T-helper 1 cell treated with Interleukin-12 subunit alpha and Interleukin-12 subunit beta and Interleukin-4 antibody, amounts not matched to agents 30 ng/mL and 1 ng/mL, for 36 hours (primary cell): ENCODE measurements around the gene SLAIN2. TPM values are rescaled to one million over a fixed set of nuclear protein-coding genes. Genes with fewer than 3 reads are reported as not detected.

Experiments used
- intact Hi-C: fragments of 100-400 bp; cut with micrococcal nuclease; formaldehyde crosslinking; loops from one replicate; pipeline ENCODE4 v1.15.1; 2024
- total RNA-seq: library from RNA; stranded (reverse); gene quantifications from 2 replicates; pipeline ENCODE4 v1.2.3, GENCODE V29; 2022

The SLAIN2 gene
- total RNA-seq, 1 donor from 2014 or later: 74.0 TPM

DNA sequence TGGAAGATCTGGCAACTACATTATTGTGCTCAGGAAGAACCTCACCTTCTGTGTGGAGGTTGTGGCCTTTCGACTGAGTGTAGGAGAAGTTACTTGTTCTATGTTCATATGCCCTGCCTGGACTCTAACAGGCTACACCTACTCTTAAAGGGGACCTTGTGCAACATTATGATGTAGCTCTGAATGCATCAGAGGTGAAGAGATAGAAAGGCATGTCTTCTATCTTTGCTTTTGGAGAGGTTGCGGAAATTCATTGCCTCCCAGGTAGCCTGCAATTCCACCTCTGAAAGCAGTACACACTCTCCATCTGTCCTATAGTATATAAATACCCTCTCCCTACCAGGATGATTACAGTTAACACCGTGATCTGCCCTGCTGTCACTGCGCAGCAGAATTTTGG, 7.1 kb upstream of the SLAIN2 start:
- intact Hi-C loops: no loop called here

DNA sequence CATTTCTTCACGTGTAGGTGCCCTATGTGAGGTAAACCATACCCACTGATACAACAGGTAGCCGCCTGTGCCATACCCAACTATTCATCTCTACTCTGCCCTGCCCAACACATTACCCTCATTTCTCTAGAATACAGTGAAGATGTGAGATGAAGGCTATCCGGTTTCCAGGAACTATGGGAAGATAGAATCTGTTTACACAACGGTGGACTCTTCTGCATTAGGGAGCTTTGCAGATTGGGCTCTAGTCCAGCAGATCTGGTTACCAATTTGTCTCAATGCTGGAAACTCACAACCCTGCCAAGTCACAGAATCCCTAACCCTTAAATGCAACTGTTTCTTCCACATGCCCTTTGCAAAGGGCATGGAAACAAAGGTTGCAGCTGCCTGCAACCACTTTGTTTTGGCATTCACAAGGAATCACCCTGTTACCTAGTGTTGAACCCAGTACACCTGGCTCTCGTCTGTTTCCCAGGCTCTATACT, 6.4 kb upstream of the SLAIN2 start:
- intact Hi-C loops: no loop called here

DNA sequence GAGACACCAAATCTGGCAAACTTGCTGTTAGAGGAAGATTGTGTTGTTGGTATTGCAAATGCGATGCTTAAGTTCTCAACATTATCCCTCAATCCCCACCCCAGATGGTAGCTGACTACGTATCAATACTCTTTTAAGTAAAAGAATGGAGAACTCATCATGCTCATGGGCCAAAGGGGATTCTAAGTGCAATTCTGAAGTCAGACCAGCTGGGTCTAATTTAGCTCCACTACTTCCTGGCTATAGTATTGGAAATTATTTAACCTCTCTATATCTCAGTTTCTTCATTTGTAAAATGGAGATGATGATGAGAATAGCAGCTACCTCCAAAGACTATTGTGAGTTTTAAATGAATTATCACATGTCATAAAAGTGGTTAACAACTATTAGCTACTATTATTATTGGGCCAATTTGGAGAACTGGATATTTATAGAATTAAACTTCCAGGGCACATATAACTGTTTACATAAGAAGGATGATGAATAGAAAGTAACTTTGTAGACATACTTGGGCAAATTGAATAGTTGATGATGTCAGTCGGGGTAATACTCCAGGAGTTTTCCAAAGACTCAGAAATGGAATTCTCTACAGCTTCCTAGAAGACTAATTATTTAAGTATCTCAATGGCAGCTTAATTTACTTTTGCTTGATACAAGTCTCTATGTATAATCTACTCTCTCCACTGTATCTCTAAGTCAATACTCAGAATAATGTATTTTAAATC, 5.0 kb upstream of the SLAIN2 start:
- intact Hi-C loops: no loop called here

DNA sequence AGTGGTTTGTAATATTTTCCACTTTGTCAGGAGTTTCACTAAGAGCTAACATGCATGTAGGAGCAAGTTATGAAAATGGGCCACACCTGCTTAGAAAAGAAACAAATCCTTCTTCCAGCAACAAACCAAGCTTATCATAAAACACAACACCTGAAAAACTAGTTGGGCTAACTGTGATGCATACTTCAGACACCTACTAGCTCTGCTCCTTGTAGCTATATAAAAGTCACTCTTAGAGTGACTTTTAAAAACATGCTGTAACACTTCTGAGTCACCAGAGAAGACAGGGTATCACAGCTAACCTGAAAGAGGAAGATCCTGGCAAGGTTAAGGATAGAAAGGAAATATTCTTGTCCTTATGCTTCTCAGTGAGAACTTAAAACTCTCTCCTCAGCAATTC, 3.6 kb upstream of the SLAIN2 start:
- intact Hi-C loops: no loop called here

DNA sequence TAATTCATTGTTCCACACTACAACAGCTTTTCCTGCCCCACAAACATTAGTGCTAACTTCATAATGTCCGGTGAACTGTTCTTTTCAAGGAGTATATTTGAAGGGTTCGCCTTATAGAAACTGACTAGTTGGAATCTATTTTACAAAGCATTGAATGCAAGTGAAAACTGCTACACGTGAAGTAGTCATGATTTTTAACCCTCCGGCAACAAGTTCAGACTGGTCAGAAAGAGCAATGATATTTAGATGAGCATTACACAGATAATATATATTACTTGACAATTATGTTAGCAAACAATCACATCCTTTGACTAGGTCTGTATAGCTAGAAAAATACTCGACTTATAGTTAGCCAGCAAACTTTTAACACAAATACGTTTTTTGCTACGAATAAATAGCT, 1.7 kb upstream of the SLAIN2 start:
- intact Hi-C loops: loop anchor here (2.0 to 5.0 kb wide), 3 partner anchors 93 to 559 kb away; partner anchors contain the start of genes CNGA1 and NIPAL1

DNA sequence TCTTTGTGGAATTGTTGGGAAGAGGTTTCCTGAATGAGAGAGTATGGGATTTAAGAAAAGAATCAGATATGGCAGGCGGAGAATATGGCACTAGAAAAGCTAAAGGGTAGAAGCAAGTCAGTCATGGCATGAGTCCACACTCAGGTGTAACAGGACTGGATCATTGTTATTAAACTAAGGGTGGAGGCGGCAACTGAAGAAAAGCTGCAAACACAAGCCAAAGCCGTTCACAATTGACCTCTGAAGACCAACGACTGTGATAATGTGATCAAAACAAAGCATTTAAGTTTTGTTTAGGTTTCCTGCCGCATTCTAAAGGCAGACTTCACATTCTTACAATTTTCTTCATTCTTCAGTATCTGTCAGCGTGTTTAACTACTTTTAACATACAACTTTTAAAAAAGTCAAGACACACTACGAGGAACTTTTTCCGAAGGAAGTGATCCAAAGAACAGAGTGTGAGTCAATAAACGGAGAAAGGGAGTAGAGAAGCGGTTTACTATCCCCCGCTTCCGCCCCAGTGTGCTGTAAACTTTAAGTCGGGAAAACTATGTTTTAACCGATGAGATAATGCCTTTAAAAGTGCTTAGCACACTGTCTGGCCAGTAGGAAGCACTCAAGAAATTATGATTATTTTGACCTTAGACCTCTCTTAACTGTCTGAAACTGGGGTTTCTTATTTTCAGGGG, 909 bp upstream of the SLAIN2 start:
- intact Hi-C loops: loop anchor here (2.0 to 5.0 kb wide), 3 partner anchors 92 to 558 kb away; partner anchors contain the start of genes CNGA1 and NIPAL1

DNA sequence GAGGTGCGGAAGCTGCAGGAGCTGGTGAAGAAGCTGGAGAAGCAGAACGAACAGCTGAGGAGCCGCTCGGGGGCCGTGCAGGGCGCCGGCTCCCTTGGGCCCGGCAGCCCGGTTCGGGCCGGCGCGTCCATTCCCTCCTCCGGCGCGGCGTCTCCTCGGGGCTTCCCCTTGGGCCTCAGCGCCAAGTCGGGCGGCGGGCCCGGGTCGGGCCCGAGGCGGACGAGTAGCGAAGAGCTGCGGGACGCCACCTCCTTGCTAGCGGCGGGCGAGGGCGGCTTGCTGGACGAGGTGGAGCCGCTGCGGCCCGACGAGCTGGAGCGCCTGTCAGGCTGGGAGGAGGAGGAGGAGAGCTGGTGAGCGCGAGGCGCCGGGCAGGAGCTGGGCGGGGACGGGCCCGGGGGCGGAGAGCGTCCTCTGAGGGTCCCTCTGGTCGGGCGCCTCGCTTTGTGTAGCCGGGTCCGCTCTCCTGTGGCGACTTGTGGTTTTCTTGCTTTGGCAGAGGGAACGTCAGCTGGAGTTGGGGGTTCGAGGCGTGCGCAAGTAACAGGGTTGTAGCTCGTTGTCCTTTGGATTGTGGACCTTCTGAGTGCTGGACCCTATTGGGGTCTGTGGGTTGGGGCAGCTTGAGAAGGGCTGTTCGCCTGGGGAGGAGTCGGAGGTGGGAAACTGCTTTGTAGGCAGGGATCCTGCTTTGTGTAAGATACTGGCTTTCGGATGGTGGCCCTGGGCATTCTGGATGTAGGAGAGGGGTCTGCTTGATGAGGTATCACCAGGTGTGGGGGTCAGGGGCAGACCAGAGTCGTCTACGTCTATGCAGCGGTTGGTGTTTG, 662 bp downstream of the SLAIN2 start:
- intact Hi-C loops: loop anchor here (1.0 to 5.0 kb wide), 13 partner anchors 26 to 879 kb away; partner anchors contain the start of genes CNGA1, COMMD8, FRYL and NFXL1

DNA sequence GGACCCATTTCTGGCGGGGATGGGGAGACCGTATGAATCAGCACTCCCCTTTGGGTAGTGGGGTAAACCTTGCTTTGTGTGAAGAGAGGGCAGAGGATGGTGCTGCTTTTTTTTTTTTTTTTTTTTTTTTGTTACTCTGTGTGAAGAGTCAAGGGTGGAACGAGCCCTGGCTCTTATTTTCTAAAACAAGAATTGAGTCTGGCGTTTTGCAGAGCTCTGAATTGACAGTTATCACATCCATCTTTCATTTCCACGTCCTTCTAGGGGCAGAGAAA, 1.2 kb downstream of the SLAIN2 start:
- intact Hi-C loops: loop anchor here (2.0 to 5.0 kb wide), 3 partner anchors 30 to 325 kb away; partner anchors contain the start of genes CNGA1 and NIPAL1

DNA sequence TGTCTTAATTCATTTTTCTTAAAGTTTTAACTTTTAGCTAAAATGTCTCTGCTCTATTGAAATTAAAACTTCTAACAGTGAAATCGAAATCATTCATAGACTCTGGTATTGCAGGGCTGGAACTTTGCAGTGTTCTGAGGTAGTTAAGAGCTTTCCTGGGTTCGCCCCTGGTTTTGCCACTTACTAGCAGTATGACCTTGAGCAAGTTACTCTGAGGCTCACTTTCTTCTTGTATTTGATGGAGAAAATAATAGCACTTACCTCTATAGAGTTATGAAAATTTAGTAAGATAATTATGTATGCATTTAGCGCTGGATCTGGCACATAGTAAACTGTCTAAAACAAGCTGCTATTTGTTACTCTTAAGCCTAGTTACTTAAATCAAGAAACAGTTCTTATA, 1.7 kb downstream of the SLAIN2 start:
- intact Hi-C loops: loop anchor here (1.0 to 5.0 kb wide), 4 partner anchors 11 to 326 kb away; partner anchors contain the start of genes CNGA1 and NIPAL1

DNA sequence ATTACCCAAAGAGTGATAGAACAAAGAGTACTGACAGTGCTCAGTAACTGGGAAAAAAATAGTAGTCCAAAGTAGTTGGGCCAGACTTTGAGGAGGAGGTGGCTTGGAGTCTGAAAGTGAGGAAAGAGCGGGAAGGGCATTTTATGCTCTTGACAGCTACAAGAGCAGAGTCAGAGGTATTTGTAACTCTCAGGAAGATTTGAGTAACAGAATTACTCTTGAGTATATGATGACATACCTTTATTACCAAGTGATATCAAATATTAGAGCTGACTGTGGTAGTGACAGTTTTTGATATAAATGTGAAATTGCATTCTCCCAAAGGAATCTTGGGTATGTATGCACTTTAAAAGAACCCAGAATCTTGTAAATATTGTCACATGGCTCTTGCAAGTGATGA, 2.2 kb downstream of the SLAIN2 start:
- intact Hi-C loops: loop anchor here (1.0 to 5.0 kb wide), 4 partner anchors 11 to 326 kb away; partner anchors contain the start of genes CNGA1 and NIPAL1

DNA sequence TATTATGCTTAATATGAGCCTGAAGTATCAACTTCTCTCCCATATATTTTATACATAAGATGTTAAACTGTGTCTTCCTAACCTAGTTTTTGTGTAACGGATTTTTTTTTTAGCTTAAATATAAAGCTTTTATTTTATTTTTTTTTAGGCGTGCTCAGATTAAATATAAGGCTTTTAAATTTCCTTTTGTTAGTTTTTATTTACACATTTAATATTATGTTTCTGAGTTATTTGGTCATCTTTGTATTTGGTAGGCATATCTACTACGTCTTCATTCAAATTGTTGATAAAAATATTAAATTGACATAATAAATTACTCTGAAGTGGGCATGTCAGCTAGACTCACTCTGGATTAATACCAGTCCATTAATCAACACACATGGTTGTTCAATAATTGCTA, 4.2 kb downstream of the SLAIN2 start:
- intact Hi-C loops: no loop called here

DNA sequence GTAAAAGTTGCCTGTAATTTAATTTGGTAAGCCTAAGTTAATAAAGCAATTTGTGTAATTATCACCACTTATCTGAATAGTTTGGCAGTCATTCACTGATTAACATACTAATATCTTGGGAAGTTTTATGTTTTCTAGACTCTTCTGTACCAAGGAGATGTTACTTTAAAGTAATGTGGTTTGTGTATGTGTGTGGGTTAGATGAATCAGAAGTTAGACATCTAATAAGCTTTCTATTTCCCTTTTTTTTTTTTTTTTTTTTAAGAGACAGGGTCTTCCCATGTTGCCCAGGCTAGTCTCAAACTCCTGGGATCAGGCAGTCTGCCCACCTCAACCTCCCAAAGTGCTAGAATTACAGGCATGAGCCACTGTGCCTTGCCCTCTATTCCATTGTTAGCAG, 5.3 kb downstream of the SLAIN2 start:
- intact Hi-C loops: no loop called here

DNA sequence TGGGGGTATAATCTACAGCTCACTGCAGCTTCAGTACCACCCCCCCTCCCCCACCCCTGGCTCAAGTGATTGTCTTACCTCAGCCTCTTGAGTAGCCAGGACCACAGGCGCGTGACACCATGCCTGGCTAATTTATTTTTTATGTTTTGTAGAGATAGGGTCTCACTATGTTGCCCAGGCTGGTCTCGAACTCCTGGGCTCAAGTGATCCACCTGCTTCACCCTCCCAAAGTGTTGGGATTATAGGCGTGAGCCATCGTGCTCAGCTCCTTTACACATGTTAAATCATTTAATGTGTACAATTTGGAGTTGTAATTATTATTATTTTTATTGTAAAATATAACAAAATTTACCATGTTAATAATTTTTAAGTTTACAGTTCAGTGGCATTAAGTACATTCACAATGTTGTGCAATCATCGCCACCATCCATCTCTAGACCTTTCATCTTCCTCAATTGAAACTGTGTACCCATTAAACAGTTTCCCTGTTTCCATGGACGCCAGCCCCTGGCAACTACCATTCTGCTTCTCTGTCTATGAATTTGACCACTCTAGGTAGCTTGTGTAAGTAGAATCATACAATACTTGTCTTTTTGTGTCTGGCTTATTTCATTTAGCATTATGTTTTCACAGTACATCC, 6.1 kb downstream of the SLAIN2 start:
- intact Hi-C loops: no loop called here

DNA sequence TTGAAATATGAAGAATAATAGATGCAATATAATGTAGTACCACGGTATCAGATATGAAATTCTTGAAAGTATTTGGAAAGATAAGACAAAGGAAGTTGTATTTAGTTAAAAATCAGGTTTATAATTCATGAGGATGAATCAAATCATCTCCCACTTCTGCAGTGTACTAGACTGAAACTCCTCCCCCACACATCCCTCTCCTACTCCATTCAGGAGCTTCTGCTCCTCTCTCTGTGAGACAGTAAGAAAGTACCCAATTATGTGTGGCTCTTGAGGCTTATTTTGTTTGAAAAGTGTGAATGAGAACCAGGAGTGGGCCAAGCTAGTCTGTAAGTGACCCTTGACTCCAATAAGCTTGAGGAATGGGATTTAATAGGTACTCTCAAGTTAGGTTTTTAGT, 9.5 kb downstream of the SLAIN2 start:
- intact Hi-C loops: no loop called here

DNA sequence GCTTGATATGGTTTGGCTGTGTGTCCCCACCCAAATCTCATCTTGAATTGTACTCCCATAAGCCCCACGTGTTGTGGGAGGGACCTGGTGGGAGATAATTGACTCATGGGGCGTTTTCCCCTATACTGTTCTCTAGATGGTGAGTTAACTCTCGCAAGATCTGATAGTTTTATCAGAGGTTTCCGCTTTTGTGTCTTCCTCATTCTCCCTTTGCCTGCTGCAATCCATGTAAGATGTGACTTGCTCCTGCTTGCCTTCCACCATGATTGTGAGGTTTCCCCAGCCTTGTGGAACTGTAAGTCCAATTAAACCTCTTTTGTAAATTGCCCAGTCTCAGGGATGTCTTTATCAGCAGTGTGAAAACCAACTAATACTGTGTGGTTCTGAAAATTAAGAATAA, 11.5 kb downstream of the SLAIN2 start:
- intact Hi-C loops: no loop called here

DNA sequence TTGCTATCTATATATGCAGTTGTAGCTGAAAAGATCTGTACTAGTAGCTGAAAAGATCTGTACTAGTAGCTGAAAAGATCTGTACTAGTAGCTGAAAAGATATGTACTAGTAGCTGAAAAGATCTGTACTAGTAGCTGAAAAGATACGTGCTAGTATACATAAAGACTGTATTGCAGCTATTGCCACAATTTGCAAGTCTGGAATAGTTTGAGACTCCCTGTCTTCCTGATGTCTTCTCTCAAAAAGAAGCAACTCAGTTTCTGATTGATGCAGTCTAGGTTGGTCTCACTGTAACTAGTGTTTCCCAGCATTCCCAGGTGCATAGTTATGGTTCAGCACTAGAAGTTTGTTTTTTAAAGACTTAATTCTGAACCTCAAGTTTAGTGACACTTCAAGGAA, 15.0 kb downstream of the SLAIN2 start:
- intact Hi-C loops: no loop called here

DNA sequence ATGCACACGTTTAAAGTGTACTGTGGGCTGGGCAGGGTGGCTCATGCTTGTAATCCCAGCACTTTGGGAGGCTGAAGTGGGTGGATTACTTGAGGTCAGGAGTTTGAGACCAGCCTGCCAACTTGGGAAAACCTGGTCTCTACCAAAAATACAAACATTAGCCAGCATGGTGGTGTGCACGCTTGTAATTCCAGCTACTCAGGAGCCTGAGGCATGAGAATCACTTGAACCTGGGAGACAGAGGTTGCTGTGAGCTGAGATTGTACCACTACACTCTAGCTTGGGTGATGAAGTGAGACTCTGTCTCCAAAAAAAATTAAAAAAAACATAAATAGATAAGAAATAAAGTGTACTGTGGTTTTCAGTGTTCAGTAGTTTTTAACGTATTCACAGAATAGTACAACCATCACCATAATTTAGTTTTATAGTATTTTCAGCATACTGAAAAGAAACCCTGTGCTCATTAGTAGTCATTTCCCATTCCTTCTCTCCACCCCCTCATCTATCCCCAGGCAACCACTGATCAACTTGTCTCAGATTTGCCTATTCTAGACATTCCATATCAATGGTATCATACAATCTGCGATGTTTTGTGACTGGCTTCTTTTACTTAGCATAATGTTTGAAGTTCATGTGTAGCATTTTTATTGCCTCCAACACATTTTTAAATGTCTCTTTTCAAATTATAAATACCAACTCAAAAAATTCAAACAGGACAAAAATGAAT, 19.1 kb downstream of the SLAIN2 start:
- intact Hi-C loops: no loop called here

DNA sequence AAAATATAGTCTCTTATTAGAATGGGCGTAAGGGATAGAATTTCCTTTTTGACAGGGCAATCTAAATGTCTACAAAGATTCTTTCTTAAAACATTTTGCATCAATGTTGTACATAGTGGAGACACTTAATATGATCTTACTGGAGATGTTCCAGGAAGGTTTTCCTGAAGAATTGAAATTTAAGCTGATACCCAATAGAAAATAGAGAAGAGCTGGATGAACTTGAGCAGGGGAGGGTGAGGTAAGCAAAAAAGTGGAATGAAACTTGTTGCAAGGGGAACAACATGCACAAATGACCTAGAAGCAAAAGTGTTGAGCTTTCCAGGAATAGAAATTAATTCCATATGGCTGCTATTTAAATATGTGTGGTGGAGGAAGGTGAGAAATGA, 19.7 kb downstream of the SLAIN2 start:
- intact Hi-C loops: no loop called here

DNA sequence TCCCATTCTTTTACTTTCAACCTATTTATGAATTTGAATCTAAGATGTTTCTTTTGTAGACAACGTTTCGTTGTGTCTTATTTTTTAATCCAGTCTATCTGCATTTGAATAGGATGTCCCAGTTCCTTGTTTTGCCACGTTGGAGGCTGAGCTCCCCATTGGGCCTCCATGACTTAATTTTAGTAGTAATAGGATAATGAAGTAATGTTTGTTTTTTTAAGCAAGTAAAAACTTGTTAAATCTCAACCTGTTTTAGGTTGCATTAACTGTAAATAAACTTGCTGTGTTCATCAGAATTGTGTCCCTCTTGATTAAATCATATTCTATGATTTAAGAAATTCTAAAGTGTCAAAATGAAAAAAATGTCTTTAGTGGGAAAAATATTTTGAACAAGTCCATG, 25.3 kb downstream of the SLAIN2 start:
- intact Hi-C loops: no loop called here

DNA sequence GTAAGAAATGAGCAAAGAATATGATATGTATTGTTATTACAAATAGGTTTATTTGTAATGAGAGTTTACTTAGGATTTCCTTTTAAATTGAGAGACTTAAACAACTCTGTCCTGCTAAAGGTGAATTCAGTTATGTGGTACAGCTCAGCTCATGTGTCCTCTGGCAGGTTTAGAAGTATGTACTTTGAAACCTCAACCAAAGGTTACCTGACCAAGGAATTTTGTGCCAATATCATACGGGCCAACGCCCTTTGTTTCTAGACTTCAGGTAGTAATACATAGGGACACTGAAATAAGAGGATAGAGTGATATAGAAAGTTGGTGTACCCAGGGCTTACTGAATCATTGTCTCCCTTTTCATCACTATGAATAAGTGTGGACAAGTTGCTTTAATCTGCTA, 25.7 kb downstream of the SLAIN2 start:
- intact Hi-C loops: no loop called here

DNA sequence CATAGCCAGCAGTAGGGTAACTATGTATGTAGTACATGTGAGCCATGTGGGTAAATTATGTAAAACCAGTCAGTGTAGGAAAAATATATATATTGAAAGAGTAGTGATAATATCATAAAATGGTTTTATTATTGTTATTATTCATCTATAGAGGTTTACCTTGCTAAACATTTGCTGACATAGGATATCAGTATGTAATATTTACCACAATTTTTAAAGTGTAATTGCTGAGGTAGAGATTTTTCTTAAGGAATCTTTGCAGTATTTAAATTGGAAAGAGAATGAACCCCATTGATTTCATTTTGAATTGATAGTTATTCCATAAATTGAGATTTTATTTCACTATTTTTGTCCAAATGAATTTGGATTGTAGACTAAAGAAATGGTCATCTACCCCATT, 27.1 kb downstream of the SLAIN2 start:
- intact Hi-C loops: no loop called here
